ENCODE results near the gene VN1R2.
"Not testable (repeated sequence)": the region's sequence is repeated elsewhere in the genome, so short reads cannot be mapped to it uniquely, and the experiment has no call there.

The VN1R2 gene

GRCh38 chr19:53275480-53275879, 17.4 kb downstream of the VN1R2 start:
- H3K27ac ChIP-seq (ENCODE audit: low read length): no peak overlapping the region
- no peak overlapping the region for H3K4me3 ChIP-seq (ENCODE audit: low read length)
- peaks cover 7% of the 10 kb centered on the region for H3K9me3 ChIP-seq (ENCODE audit: control insufficient read depth, low read depth, low read length)
- H3K36me3 ChIP-seq (ENCODE audit: control insufficient read depth, low read depth, low read length): no peaks in the 10 kb centered on the region
- H3K9ac ChIP-seq (ENCODE audit: low read length): no peak overlapping the region
- H3K4me1 ChIP-seq (ENCODE audit: control insufficient read depth, low read depth, low read length): peaks cover 10% of the 10 kb centered on the region
- no peaks in the 10 kb centered on the region for H3K27me3 ChIP-seq (ENCODE audit: control insufficient read depth, insufficient read depth, low read length)

- not testable (repeated sequence) for H3K27ac ChIP-seq (ENCODE audit: low read length); H3K27me3 ChIP-seq (ENCODE audit: control insufficient read depth, insufficient read depth, low read length); H3K4me3 ChIP-seq (ENCODE audit: low read length); H3K9me3 ChIP-seq (ENCODE audit: control insufficient read depth, low read depth, low read length); H3K36me3 ChIP-seq (ENCODE audit: control insufficient read depth, low read depth, low read length); H3K9ac ChIP-seq (ENCODE audit: low read length); H3K4me1 ChIP-seq (ENCODE audit: control insufficient read depth, low read depth, low read length)
Measured at GRCh38 chr19:53281947-53282346, 23.9 kb downstream of the VN1R2 start.

- Histone ChIP-seq H3K27me3 (ENCODE audit: control insufficient read depth, insufficient read depth, low read length) (no peaks in the 10 kb centered on the region), H3K9ac (ENCODE audit: low read length) (no peak overlapping the region), H3K4me1 (ENCODE audit: control insufficient read depth, low read depth, low read length) (no peaks in the 10 kb centered on the region), H3K9me3 (ENCODE audit: control insufficient read depth, low read depth, low read length) (no peaks in the 10 kb centered on the region), H3K27ac (ENCODE audit: low read length) (no peak overlapping the region), H3K4me3 (ENCODE audit: low read length) (no peak overlapping the region), H3K36me3 (ENCODE audit: control insufficient read depth, low read depth, low read length) (no peaks in the 10 kb centered on the region)
Measured at GRCh38 chr19:53285087-53285486, 27.0 kb downstream of the VN1R2 start.

GRCh38 chr19:53290758-53291549, 32.9 kb downstream of the VN1R2 start:
- Histone ChIP-seq H3K36me3 (ENCODE audit: control insufficient read depth, low read depth, low read length) (no peaks in the 10 kb centered on the region), H3K9me3 (ENCODE audit: control insufficient read depth, low read depth, low read length) (peaks cover 23% of the 10 kb centered on the region)

GRCh38 chr19:53294786-53295441, 36.8 kb downstream of the VN1R2 start:
- peaks cover 31% of the 10 kb centered on the region for H3K9me3 ChIP-seq (ENCODE audit: control insufficient read depth, low read depth, low read length)

More at GRCh38 chr19:53290758-53291549, 32.9 kb downstream of the VN1R2 start:
- no peaks in the 10 kb centered on the region for H3K27me3 ChIP-seq (ENCODE audit: control insufficient read depth, insufficient read depth, low read length)
- H3K27ac ChIP-seq (ENCODE audit: low read length): no peak overlapping the region
- H3K9ac ChIP-seq (ENCODE audit: low read length): no peak overlapping the region
- H3K4me3 ChIP-seq (ENCODE audit: low read length): no peak overlapping the region
- H3K4me1 ChIP-seq (ENCODE audit: control insufficient read depth, low read depth, low read length): no peaks in the 10 kb centered on the region

GRCh38 chr19:53301341-53301740, 43.2 kb downstream of the VN1R2 start:
- H3K4me3 ChIP-seq (ENCODE audit: low read length): not testable (repeated sequence)

More at GRCh38 chr19:53294786-53295441, 36.8 kb downstream of the VN1R2 start:
- Histone ChIP-seq H3K9ac (ENCODE audit: low read length) (no peak overlapping the region), H3K36me3 (ENCODE audit: control insufficient read depth, low read depth, low read length) (no peaks in the 10 kb centered on the region), H3K4me1 (ENCODE audit: control insufficient read depth, low read depth, low read length) (no peaks in the 10 kb centered on the region), H3K27ac (ENCODE audit: low read length) (no peak overlapping the region), H3K27me3 (ENCODE audit: control insufficient read depth, insufficient read depth, low read length) (no peaks in the 10 kb centered on the region), H3K4me3 (ENCODE audit: low read length) (no peak overlapping the region)

GRCh38 chr19:53308339-53308811, 50.3 kb downstream of the VN1R2 start:
- Histone ChIP-seq H3K4me3 (ENCODE audit: low read length) (peak overlapping the region; percentile 32), H3K9ac (ENCODE audit: low read length) (no peak overlapping the region), H3K4me1 (ENCODE audit: control insufficient read depth, low read depth, low read length) (no peaks in the 10 kb centered on the region), H3K9me3 (ENCODE audit: control insufficient read depth, low read depth, low read length) (no peaks in the 10 kb centered on the region), H3K27ac (ENCODE audit: low read length) (no peak overlapping the region), H3K27me3 (ENCODE audit: control insufficient read depth, insufficient read depth, low read length) (peaks cover 25% of the 10 kb centered on the region), H3K36me3 (ENCODE audit: control insufficient read depth, low read depth, low read length) (no peaks in the 10 kb centered on the region)

More at GRCh38 chr19:53301341-53301740, 43.2 kb downstream of the VN1R2 start:
- H3K4me1 ChIP-seq (ENCODE audit: control insufficient read depth, low read depth, low read length); H3K27me3 ChIP-seq (ENCODE audit: control insufficient read depth, insufficient read depth, low read length); H3K27ac ChIP-seq (ENCODE audit: low read length); H3K9ac ChIP-seq (ENCODE audit: low read length); H3K36me3 ChIP-seq (ENCODE audit: control insufficient read depth, low read depth, low read length); H3K9me3 ChIP-seq (ENCODE audit: control insufficient read depth, low read depth, low read length): not testable (repeated sequence)

Data from iPS-18a (cell line).